ENCODE results near the gene GTF2IRD1. TPM values are rescaled to one million over a fixed set of nuclear protein-coding genes. Genes with fewer than 3 reads are reported as not detected.
"Not testable (repeated sequence)": the region's sequence is repeated elsewhere in the genome, so short reads cannot be mapped to it uniquely, and the experiment has no call there.

Gene GTF2IRD1
- total RNA-seq, 2 donors from 2014 or later: 0.89 to 2.2 TPM

- H3K4me3 Mint-ChIP-seq: peak overlapping the region; percentile 85
- H3K36me3 Mint-ChIP-seq (ENCODE audit: low read depth); H3K9me3 Mint-ChIP-seq; H3K27me3 Mint-ChIP-seq: not testable (repeated sequence)
- ATAC-seq (replicated peaks): peak; percentile 94
- peaks cover 10% of the 10 kb centered on the region for H3K4me1 Mint-ChIP-seq
- peak overlapping the region; percentile 85 for H3K27ac Mint-ChIP-seq
Observed at GRCh38 chr7:74650055-74650454, 196.3 kb downstream of the GTF2IRD1 start.

DNA sequence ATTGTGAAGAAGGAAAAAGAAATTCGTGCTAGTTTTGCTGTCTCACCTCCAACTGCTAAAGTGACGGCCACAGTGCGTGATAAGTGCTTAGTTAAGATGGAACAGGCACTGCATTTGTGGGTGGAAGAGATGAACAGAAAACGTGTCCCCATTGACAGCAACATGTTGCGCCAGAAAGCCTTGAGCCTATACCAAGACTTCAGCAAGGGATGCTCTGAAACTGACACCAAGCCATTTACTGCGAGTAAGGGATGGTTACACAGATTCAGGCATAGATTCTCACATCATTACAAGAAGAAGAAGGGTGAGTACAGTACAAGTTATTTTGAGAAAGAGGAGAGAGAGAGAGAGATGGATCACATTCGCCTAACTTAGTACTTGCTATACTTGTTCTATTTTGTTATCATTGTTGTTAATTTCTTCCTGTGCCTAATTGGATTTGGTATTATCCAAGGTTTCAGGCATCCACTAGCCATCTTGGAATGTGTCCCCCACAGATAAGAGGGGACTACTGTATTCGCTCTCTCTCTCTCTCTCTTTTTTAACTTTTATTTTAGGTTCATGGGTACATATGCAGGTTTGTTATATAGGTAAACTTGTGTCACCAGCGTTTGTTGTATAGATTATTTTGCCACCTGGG, 196.9 kb downstream of the GTF2IRD1 start:
- Mint-ChIP-seq H3K4me3 (peak overlapping the region; percentile 85), H3K4me1 (peaks cover 15% of the 10 kb centered on the region), H3K27ac (peak overlapping the region; percentile 85)
- ATAC-seq (replicated peaks): peak; percentile 82
- H3K36me3 Mint-ChIP-seq (ENCODE audit: low read depth); H3K9me3 Mint-ChIP-seq; H3K27me3 Mint-ChIP-seq: not testable (repeated sequence)

DNA sequence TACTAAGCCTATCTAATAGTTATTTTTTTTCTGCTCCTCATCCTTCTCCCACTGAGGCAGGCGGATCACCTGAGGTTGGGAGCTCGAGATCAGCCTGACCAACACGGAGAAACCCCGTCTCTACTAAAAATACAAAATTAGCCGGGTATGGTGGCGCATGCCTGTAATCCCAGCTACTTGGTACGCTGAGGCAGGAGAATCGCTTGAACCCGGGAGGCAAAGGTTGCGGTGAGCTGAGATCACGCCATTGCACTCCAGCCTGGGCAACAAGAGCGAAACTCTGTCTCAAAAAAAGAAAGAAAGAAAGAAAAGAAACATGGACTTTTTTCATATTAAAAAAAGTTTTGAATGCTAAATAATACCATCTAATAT, 197.4 kb downstream of the GTF2IRD1 start:
- not testable (repeated sequence) for H3K27me3 Mint-ChIP-seq; ATAC-seq (replicated peaks); H3K36me3 Mint-ChIP-seq (ENCODE audit: low read depth); H3K9me3 Mint-ChIP-seq
- peak overlapping the region; percentile 85 for H3K4me3 Mint-ChIP-seq
- peaks cover 20% of the 10 kb centered on the region for H3K4me1 Mint-ChIP-seq
- H3K27ac Mint-ChIP-seq: peak overlapping the region; percentile 85

Other genes starting within 250 kb of the GTF2IRD1 start
- 10 to 100 TPM in 1 of 2 donors, 1 to 10 TPM in 1; 6.5 to 11.3 TPM for gene LAT2, start 243.9 kb upstream of the GTF2IRD1 start, total RNA-seq
- 100 to 1,000 TPM in 1 of 2 donors, 10 to 100 TPM in 1; 62.2 to 100 TPM for gene RFC2, start 199.5 kb upstream of the GTF2IRD1 start, total RNA-seq
- gene CLIP2, start 164.5 kb upstream of the GTF2IRD1 start, total RNA-seq: 1 to 10 TPM in 1 of 2 donors, under 1 TPM in 1; 0.93 to 1.6 TPM
- 100 to 1,000 TPM; 133 to 143 TPM for gene GTF2I, start 203.8 kb downstream of the GTF2IRD1 start, total RNA-seq